GM12892 (cell line): ENCODE data around the gene NPR1.
"Not testable (repeated sequence)": the region's sequence is repeated elsewhere in the genome, so short reads cannot be mapped to it uniquely, and the experiment has no call there.

Experiments used
- POLR2A ChIP-seq: IDR thresholded peaks from 2 replicates; pipeline ENCODE4 v1.6.1; 2011; ENCODE audit warnings: low read depth, low read length, control low read depth
- POLR2AphosphoS5 ChIP-seq: IDR thresholded peaks from 2 replicates; pipeline ENCODE4 v1.6.1; 2011; ENCODE audit warnings: low read depth, low read length, control low read depth
- TAF1 ChIP-seq: IDR thresholded peaks from 2 replicates; pipeline ENCODE4 v1.6.1; 2011; ENCODE audit warnings: low read depth, mild to moderate bottlenecking, control low read depth, low read length, borderline replicate concordance

- TF ChIP-seq POLR2A, TAF1, POLR2AphosphoS5: not testable (repeated sequence)
These were observed 6.7 kb upstream of the NPR1 start for GRCh38 chr1:153671628-153672353.
